ENCODE data around the gene XXYLT1.

- peak; percentile 100 for TF ChIP-seq CTCF (IDR thresholded peaks at IDR 0.05)
- TF ChIP-seq, protein P1, sequence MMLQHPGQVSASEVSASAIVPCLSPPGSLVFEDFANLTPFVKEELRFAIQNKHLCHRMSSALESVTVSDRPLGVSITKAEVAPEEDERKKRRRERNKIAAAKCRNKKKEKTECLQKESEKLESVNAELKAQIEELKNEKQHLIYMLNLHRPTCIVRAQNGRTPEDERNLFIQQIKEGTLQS (CRISPR knock-in tag; conservative IDR thresholded peaks at IDR 0.05), result no peak
- no peak for TF ChIP-seq AFF4 (CRISPR knock-in tag; IDR thresholded peaks at IDR 0.05; ENCODE audit: borderline replicate concordance)
- no peak for TF ChIP-seq NFE2L1 (CRISPR knock-in tag; IDR thresholded peaks at IDR 0.05)
- no peak for TF ChIP-seq USF1 (CRISPR knock-in tag; IDR thresholded peaks at IDR 0.05)
- no peak for TF ChIP-seq HMGA2 (CRISPR knock-in tag; IDR thresholded peaks at IDR 0.05)
- no peak for TF ChIP-seq ZNF232 (CRISPR knock-in tag; IDR thresholded peaks at IDR 0.05)
- no peak for TF ChIP-seq NR2C2 (CRISPR knock-in tag; IDR thresholded peaks at IDR 0.05)
- TF ChIP-seq SP1 (CRISPR knock-in tag; conservative IDR thresholded peaks at IDR 0.05), result no peak
- no peak for TF ChIP-seq ELF4 (CRISPR knock-in tag; IDR thresholded peaks at IDR 0.05; ENCODE audit: low read depth)
- no peak for TF ChIP-seq MYBL2 (CRISPR knock-in tag; IDR thresholded peaks at IDR 0.05)
- no peak for TF ChIP-seq ZNF219 (CRISPR knock-in tag; IDR thresholded peaks at IDR 0.05; ENCODE audit: borderline replicate concordance)
Measured at GRCh38 chr3:195106418-195106906, 164.5 kb downstream of the XXYLT1 start.

Data from WTC11 (cell line).